ENCODE data around the gene ABCC12.

ABCC12 gene

DNA sequence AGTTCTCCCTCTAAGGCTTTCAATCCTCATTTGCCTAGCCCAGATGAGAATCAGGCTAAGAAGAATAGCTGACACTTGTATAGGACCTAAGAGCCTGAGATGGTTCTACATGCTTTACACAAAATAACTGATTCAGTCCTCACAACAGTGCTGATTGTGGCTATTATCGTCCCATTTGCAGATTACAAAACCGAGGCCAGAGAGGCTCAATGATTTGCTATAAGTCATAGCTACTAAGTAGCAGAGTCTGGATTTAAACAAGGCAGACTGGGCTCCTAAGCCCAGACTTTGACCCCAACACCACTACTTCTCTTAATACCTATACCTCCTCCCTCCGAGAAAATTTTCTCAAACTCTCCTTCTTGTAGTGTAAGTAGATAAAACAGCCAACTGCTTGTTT lies 23.1 kb downstream of the ABCC12 start:
- DNase-seq (ENCODE audit: low read depth in 2 of 2) = no peak

DNA sequence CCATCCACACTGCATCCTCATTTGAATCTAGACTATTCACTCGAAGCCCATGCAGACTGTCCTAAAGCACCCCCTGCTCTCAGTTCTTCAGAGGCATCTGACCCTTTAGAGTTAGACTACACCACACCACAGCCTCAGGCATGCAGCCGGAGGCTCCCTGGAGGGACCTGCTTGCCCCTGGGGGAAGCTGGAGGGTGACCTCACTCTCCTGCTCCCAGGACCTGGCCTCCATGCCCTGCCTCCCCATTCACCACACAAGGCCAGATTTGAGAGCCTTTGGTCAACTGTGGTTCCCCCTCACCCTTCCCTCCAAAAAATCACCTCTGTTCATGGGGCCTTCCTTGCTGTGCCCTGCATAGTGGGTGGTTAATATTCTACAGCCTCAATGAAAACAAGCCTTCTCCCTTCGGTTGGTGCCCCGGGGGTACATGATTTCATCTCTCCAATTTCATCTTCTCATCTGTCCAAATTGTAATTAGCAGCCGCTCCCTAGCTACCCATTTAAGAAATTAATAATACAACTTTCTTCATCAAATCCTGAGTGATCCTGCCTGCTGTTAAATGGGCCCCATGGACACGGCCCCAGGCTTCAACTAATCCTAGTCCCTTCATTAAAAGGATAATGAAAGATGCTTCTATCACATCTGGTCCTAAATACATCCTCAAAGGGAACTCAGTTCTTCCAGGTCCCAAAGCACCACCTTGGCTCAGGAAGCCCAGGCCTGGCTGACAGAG lies 24.4 kb downstream of the ABCC12 start:
- DNase-seq (ENCODE audit: low read depth in 2 of 2) = no peak

DNA sequence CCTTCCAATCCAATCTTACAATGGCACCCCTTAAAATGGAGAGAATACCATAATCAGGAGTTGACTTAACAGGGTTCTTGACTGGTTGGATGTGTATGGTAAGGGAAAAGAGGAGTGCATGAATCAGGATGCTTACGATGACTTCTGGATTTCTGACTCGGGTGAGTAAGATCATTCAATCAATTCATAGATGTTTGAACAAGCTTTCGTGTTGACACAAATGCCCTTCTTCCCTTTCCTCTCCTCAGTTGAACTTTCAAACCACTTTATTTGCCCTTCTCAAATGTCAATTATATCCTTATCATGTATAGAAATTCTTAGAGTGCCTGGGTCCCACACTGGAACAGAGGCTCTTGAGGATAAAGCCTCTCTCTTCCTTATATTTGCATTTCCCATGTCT lies 25.9 kb downstream of the ABCC12 start:
- DNase-seq (ENCODE audit: low read depth in 2 of 2) = no peak

DNA sequence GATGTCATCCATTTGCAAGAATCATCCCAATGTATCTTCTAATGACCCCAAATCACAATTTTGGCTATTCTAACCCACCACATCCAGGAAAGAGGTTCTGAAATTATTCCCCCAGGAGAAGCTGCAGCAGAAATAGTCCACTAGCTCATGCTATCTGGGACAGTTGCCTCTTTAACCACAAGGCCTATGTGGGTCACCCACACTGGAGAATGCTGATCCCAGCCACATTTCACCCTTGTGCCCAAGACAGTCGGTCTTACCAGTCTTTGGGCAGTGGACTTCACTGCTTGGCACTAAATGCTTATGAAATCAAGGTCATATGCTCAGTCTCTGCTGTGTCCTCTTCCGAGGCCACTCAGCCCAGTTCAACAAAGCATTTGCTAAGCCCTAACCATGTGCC lies 27.0 kb downstream of the ABCC12 start:
- no peak for DNase-seq (ENCODE audit: low read depth in 2 of 2)

DNA sequence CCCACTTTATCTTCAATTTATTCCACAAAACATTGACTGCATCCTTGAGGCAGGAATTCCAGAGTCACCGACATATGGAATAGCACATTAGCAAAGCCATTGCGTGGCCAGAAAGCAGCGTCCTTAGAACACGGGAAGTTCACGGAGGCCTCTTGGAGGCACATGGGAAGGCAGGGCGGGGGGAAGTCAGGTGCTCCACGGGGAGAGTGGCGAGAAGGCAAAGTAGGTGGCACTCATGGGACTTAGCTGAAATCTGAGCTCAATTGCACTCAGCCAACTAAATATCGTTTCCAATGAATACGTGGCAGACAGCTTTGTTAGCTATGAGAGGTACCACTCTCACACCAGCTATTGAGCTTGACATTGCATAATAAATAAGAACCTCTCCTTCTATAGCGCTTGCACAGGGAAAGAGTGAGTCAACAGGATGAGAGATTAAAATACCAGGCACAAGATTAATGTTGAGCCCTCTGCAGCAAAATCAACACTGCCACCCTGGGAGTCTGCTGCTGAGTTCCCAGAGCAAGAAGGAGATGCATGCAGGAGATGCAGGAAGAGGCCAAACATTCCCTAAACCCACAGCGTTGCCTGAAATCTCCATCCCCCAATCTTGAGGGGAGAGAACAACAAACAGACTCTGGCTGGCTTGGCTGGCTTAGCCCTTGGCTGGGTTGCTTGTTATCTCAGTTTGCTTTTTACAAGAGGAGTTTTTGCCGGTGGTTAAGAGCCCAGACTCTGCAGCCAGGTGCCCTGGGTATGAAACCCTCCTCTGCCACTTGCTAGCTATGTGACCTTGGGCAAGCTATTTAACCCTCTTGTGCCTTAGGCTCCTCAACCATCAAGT lies 28.8 kb downstream of the ABCC12 start:
- DNase-seq (ENCODE audit: low read depth in 2 of 2) = peak; percentile 97

DNA sequence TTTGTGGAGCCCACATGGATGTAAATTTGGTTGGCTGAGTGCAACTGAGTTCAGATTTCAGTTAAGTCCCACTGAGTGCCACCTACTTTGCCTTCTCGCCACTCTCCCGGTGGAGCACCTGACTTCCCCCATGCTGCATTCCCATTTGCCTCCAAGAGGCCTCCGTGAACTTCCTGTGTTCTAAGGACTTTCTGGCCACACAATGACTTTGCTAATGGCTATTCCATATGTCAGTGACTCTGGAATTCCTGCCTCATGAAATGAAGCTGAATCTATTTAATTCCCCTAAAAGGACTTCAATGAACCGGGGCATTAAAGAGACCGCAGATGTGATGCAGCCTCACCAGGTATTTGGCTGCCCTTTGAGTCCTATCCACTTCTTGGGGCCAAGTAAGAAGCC lies 29.9 kb downstream of the ABCC12 start:
- DNase-seq (ENCODE audit: low read depth in 2 of 2) = no peak

DNA sequence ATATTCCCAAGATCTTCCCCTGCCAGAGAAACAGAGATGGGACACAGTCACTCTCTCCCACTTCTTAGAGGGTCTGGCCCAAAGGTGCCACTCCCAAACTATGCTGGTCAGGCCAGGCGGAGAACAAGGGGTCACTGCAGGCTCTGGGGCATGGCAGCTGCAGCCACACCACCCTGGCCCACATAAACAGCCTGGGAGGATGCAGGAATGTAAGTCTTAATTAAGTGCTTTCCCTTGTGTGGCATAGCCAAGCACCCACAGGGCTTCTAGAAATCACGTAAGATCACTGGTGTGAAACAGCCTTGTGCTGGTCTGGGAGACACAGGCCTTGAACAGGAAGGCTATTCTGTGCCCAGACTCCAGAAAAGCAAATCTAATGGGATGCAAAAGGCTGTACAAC lies 31.5 kb downstream of the ABCC12 start:
- no peak for DNase-seq (ENCODE audit: low read depth in 2 of 2)

DNA sequence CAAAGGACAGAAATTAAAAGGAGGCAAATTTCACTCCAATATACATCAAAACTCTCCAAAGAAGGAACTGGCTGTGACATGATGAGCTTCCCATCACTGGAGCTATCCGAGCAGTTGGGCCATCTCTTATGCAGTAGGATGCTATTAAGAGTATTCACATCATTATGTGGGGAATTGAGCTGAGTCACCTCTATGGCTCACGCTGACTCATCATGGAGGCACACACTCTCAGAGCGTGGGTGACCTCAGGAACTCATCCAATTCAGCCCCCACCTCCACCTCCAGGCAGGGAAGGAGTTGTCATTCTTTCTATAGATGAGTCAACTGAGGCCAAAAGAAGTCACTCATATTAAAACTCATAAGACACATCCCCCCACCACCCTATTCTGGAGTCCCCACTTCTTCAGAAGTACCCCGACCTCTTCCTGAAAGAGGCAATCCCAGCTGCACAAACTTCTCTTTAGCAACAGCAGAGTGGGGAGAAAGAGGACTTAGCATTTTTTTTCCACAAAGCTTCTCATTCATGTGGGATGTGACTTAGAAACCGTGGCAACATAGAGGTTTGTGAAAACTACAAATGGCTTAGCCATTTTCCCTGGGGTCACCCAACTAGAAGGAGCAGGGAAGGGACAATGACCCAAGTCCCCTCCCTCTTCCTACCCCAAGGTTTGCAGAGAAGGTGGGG lies 32.5 kb downstream of the ABCC12 start:
- peak; percentile 97 to 98 for DNase-seq (ENCODE audit: low read depth in 2 of 2)

DNA sequence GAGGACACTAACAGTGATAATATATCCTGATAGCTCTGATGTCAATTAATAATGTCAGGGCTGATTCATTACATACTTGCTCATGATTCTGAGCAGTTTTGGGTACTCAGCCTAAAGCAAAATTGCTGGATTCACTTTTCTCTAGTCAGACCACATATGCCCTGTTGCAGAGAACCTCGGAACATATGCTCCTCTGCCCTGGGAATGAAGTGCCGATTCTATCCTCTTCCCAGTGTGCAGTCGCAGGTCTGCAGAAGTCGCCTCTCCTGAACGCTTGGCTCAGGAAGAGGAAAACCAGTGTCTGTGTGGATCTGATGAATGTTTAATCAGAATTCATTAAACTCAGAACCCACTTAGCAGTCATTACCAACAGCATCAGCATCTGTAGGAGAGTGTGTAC lies 34.5 kb downstream of the ABCC12 start:
- no peak for DNase-seq (ENCODE audit: low read depth in 2 of 2)

DNA sequence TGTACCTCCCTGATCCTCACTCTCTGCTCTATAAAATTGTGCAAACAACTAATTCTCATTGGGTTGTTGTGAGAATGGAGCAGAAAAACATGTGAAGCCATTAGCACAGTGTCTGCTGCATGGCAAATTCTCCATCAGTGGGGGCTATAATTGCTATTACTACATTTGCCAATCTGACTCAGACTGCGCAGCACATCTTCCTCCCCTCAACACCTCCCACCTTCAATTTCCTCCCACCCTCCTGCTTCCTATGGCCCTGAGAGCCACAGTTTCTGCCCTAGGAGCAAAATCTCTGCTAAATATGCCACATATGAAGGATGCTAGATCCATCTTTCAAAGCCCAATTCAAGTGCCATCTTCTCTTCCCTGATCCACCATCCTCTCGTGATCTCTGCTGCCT lies 37.0 kb downstream of the ABCC12 start:
- DNase-seq (ENCODE audit: low read depth in 2 of 2) = no peak

DNA sequence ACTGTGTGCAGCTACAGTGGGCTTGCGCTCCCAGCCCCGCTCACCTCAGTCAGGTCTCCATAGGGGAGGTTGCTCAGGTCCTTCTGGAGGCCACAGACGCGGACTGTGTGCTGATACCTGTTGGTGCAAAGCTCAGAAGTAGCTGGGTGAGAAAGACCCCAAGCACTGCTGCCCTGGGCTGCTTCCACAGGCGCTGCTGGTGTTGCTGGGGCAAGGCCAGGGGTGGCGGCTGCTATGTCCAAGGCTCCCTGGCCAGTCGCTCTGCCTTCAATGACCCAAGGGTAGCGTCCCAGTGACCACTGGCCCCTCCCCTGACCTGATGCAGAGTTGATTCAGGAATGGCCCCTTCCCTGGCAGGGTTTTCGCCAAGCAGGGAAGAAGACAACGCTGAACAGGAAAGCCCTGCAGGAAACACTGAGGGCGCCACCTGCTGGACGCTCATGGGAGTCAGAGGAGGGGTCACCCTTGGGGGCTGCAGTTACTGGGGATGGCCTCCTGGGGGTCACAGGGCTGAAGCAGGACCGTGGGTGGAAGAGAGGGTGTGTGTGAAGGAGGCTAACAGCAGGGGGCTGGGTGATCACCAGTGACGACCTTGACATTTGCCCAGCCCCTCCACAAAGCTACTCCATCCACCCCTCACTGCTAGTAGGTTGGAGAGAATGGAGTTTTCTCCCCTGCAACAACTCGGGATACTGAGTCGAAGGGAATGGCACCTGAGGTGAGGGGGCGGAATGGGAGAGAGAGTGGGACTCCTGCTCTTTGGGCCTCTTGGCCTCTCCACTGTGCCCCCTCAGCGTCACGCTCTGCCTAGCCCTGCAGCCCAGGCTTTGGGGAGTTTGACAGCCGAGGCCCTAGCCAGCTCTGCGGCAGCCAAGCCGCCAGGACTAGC lies 38.3 kb downstream of the ABCC12 start:
- DNase-seq (ENCODE audit: low read depth in 2 of 2) = no peak

DNA sequence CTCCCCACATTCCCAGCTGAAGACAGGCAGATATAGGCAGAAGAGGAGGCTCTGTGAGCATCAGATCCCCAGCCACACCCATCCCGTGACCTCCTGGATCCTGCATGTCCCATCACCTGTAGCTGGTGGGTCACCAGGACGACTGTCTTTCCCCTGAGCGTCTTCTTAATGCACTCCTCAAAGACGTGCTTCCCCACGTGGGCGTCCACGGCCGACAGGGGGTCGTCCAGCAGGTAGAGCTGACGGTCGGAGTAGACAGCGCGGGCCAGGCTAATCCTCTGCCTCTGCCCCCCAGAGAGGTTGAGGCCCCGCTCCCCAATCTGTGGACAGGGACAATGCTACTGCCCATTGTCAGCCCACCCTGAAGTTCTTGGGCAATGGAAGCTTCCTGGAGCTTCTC lies 40.5 kb downstream of the ABCC12 start:
- DNase-seq (ENCODE audit: low read depth in 2 of 2) = no peak

DNA sequence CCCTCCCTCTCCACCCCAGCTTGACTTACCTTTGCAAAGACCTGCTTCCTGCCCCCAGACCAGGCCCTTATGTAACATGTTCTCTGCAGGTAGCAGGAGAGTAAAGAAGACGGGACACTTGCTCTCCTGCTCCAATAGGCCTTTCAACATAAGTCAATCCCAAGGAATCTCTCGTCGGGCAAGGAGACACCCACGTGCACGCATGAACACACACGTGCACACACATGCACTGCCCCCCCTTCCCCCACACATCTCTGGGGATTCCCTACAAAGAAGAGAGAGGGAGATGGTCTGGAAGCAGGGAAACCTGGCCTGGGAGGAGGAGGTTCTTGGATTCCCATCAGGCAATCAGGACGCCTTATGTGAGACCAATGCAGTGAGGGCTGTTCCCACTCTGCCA lies 41.4 kb downstream of the ABCC12 start:
- DNase-seq (ENCODE audit: low read depth in 2 of 2) = no peak

DNA sequence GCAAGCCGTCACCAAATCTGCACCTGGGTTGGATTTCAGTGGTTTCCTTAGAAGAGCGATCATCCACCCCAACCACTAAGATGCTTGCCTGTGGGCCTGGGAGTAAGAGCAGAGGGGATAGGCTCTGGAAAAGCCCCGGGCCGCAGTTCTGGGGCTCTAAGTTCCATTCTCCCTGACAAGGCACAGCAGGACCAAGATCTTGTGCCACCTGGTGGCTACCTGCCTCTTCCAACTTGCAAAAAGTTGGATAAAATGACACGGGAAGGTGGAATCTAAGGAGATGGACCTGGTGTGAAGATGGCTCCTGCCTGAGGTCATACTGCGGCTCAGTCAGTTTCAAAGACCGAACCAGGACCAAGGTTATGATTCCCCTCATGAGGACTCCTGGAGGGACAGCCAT lies 42.3 kb downstream of the ABCC12 start:
- no peak for DNase-seq (ENCODE audit: low read depth in 2 of 2)

DNA sequence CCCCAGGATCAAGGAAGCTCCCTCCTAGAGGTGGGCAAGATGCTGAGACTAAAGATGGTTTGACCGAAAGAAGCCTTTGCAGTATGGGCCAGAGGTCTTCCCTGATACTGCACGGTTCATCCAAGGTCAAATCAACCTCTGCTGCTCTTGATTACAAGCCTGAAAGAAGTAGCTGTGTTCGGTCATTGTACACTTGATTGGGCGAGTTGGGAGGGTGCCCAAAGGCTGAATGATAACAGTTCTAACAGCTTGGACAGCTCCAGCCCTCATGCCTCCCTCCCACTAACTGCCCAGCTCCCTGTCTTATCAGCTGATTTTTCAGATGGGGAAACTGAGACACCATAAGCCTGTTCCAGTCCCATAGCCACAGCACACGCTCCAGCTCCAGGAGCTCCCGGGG lies 42.8 kb downstream of the ABCC12 start:
- no peak for DNase-seq (ENCODE audit: low read depth in 2 of 2)

DNA sequence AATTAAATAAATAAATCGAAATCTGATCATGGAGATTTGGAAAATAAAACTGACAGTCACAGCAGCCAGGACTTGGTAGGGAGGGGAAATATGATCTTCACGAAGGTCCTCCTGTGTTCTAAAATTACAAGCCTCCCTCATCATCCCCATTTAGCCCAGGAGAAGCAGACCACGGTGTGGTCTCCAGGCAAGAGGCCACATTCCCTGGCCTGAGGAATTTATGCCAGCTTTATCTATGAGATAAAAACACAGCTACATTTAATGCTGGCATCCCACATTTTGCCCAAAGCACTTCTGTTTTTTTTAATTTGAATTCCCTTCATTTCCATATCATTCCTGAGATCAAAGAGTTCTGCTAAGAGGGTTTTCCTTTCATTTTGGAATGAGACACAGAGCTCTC lies 43.2 kb downstream of the ABCC12 start:
- no peak for DNase-seq (ENCODE audit: low read depth in 2 of 2)

DNA sequence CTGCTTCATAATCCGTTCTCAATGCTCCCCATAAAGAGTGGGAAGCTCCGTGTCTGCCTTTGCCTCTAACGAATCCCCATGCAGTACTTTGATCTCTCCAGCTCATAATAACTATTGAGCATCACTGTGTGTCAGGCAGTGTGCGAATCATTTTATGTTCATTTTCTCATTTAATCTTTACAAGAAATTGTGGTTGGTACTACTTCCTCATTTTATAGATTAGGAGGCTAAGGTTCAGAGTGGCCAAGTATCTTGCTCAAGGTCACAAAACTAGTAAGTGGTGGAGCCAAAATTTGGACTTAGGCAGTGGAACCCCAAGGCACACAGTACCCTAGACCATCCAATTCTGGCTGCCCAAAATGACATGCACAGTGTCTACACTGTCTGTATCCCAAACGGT lies 44.8 kb downstream of the ABCC12 start:
- no peak for DNase-seq (ENCODE audit: low read depth in 2 of 2)

DNA sequence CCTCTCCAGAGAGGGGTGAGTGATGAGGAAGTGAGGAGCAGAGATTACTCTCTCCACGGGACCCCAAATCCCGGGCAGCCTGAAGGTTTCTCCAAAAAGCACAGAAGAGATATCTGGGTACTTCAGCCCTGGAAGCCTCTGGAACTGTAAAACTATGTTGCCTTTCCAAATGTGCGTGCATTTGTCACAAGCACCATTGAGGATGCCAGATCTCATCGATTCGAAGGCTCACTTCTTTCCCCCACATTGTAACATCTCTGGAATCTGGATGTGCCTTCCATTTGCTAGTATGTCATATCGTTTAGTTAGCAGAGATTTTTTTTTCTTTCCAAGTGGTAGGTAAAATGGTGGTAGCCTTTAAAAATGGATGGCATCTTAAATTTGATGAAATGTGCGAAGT lies 45.8 kb downstream of the ABCC12 start:
- DNase-seq (ENCODE audit: low read depth in 2 of 2) = no peak

DNA sequence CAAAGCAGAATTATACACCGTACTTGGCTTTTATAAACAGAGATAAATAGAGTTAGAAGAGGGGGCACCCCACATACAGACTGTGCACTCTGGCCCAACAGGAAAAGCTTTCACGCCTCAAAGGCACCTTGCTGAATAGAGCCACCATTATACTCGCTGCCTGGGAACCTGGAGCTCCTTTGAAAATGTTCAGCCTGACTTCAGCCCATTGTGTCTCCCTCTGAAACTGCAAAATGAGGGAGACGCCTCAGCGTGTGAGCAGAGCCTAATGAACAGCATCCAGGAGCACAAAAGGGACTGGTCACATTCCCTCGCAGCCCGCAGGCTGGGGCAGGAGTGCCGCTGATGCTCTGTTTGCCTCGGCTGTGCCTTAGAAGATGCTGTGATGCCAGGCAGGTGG lies 46.3 kb downstream of the ABCC12 start:
- no peak for DNase-seq (ENCODE audit: low read depth in 2 of 2)

DNA sequence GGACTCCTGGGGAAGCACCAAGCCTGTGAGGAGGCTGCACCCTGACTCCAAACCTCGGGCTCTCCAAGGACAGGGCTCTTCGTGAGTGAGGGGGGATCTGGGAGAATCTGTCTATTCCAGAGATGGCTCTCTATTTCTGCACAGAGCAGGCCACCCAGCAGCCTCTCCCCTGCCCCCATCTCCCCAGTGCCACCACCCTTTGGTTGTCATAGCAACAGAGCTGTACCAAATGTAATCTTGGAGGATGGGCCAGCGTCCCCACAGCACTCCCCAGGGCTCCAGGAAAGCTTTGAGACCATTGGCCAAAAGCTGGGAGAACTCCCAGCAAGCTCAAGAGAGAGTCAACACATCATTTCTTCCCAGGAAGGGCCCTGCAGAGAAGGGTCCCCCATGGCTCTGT lies 49.3 kb downstream of the ABCC12 start:
- no peak for DNase-seq (ENCODE audit: low read depth in 2 of 2)
